GM06990 (cell line): ENCODE measurements around the gene PRTG.

Source experiments
- DNase-seq: peaks from one replicate; pipeline ENCODE4 v3.0.0-alpha.2; 2011; ENCODE audit not compliant: insufficient read length; ENCODE audit errors: extremely low read depth
- H3K27me3 ChIP-seq: replicated peaks from 2 replicates; pipeline ENCODE4 v1.6.0; 2011; ENCODE audit warnings: low read length; ENCODE audit not compliant: control insufficient read depth, insufficient read depth
- H3K36me3 ChIP-seq: 2 replicates; pipeline ENCODE4 v1.5.1; 2011; ENCODE audit warnings: low read length; ENCODE audit not compliant: control insufficient read depth, insufficient read depth
- H3K4me3 ChIP-seq: replicated peaks from 2 replicates; pipeline ENCODE4 v1.5.1; 2011; ENCODE audit warnings: low read depth, mild to moderate bottlenecking, control low read depth, low read length
- CTCF ChIP-seq: IDR thresholded peaks from 2 replicates; pipeline ENCODE4 v1.5.1; 2011; ENCODE audit warnings: low read length, control low read depth, mild to moderate bottlenecking, inconsistent platforms; ENCODE audit not compliant: insufficient read depth, poor library complexity, severe bottlenecking

PRTG gene

GRCh38 chr15:55685286-55685685, 57.7 kb downstream of the PRTG start:
- no peaks in the 10 kb centered on the region for H3K27me3 ChIP-seq
- H3K4me3 ChIP-seq, result no peak overlapping the region
- peak; percentile 39 for DNase-seq
- TF ChIP-seq CTCF, result no peak
- no peaks in the 10 kb centered on the region for H3K36me3 ChIP-seq

- Histone ChIP-seq H3K27me3 (no peaks in the 10 kb centered on the region), H3K4me3 (no peak overlapping the region), H3K36me3 (no peaks in the 10 kb centered on the region)
- no peak for DNase-seq
- no peak for TF ChIP-seq CTCF
Observed at GRCh38 chr15:55683376-55683775, 59.6 kb downstream of the PRTG start.

GRCh38 chr15:55681631-55682030, 61.3 kb downstream of the PRTG start:
- TF ChIP-seq CTCF, result no peak
- Histone ChIP-seq H3K36me3 (no peaks in the 10 kb centered on the region), H3K27me3 (no peaks in the 10 kb centered on the region), H3K4me3 (no peak overlapping the region; the same call in 1 of the 2 replicates)
- peak; percentile 8 for DNase-seq

- Histone ChIP-seq H3K4me3 (no peak overlapping the region), H3K36me3 (no peaks in the 10 kb centered on the region), H3K27me3 (no peaks in the 10 kb centered on the region)
- no peak for DNase-seq
- no peak for TF ChIP-seq CTCF
Observed at GRCh38 chr15:55676507-55676906, 66.4 kb downstream of the PRTG start.

- DNase-seq, result no peak
- Histone ChIP-seq H3K36me3 (no peaks in the 10 kb centered on the region), H3K27me3 (no peaks in the 10 kb centered on the region), H3K4me3 (no peak overlapping the region)
- no peak for TF ChIP-seq CTCF
Observed at GRCh38 chr15:55673287-55673686, 69.7 kb downstream of the PRTG start.

GRCh38 chr15:55669270-55669669, 73.7 kb downstream of the PRTG start:
- Histone ChIP-seq H3K27me3 (no peaks in the 10 kb centered on the region), H3K36me3 (no peaks in the 10 kb centered on the region), H3K4me3 (no peak overlapping the region)
- TF ChIP-seq CTCF, result no peak
- DNase-seq, result no peak
